Esophagus muscularis mucosa (tissue), 4 donors: ENCODE data around the gene ZNF362. TPM values are rescaled to one million over a fixed set of nuclear protein-coding genes. Genes with fewer than 3 reads are reported as not detected.

Experiments used
- DNase-seq: peaks from one replicate; pipeline ENCODE4 v3.0.0-alpha.2; 2017; ENCODE audit errors: extremely low spot score
- H3K27ac ChIP-seq, 4 donors: fragments of 200-600 bp; sonication (generic); replicated peaks in 1 of 4; 1 replicate in 3 of 4; 2 replicates in 1 of 4; pipeline ENCODE4 v1.5.1; 2016 to 2019; ENCODE audit warnings: mild to moderate bottlenecking in 1 of 4
- H3K27me3 ChIP-seq, 4 donors: fragments of 200-600 bp; sonication (generic); one replicate each; pipeline versions ENCODE4 v1.5.1 to v1.6.0; 2016 to 2019
- H3K36me3 ChIP-seq, 4 donors: fragments of 200-600 bp; sonication (generic); one replicate each; pipeline ENCODE4 v1.5.1; 2016 to 2019
- H3K4me1 ChIP-seq, 4 donors: fragments of 200-600 bp; sonication (generic); one replicate each; pipeline ENCODE4 v1.5.1; 2016 to 2019
- H3K4me3 ChIP-seq, 4 donors: fragments of 200-600 bp; sonication (generic); 1 replicate in 2 of 4; 2 replicates in 2 of 4; pipeline ENCODE4 v1.5.1; 2016 to 2019; ENCODE audit warnings: mild to moderate bottlenecking in 4 of 4, moderate library complexity in 1 of 4
- H3K9me3 ChIP-seq, 4 donors: fragments of 200-600 bp; sonication (generic); 1 replicate in 3 of 4; 2 replicates in 1 of 4; pipeline ENCODE4 v1.5.1; 2016 to 2019
- EP300 ChIP-seq: sonication (generic); formaldehyde crosslinking; IDR thresholded peaks from one replicate; pipeline ENCODE4 v1.6.1; 2017; ENCODE audit warnings: antibody characterized with exemption
- POLR2A ChIP-seq: fragments of 450-650 bp; IDR thresholded peaks from one replicate; pipeline ENCODE4 v1.6.1; 2017; ENCODE audit warnings: antibody characterized with exemption, moderate library complexity, mild to moderate bottlenecking, low read depth
- POLR2AphosphoS5 ChIP-seq, 2 donors: sonication (generic); formaldehyde crosslinking; IDR thresholded peaks; one replicate each; pipeline ENCODE4 v1.6.1; 2017; ENCODE audit warnings: antibody characterized with exemption in 2 of 2
- WGBS: methylation state at CpG from one replicate; pipeline ENCODE4 v1.1.5; 2018; 5-methylcytosine and 5-hydroxymethylcytosine counted together
- intact Hi-C: fragments of 100-400 bp; cut with DNase I; formaldehyde crosslinking; loops from one replicate; pipeline ENCODE4 v1.15.1; 2023
- total RNA-seq, 4 donors: library from RNA; depleted of rRNA; stranded (reverse); fragments of >200 nt; gene quantifications; one replicate each; pipeline versions ENCODE4 v1.1.0 to v1.2.1, GENCODE V29; 2016
- TF ChIP-seq, protein P1 (sequence below), 3 experiments: fragments of 200-600 bp in 2 of 3; fragments of 450-650 bp in 1 of 3; sonication (generic) in 2 of 3; IDR thresholded peaks; one replicate each; pipeline ENCODE4 v1.5.1; 2017 to 2019; ENCODE audit warnings: antibody characterized with exemption in 3 of 3, mild to moderate bottlenecking in 2 of 3, moderate library complexity in 1 of 3

ZNF362 gene
- total RNA-seq, 4 donors from 2014 or later = 17.2 to 35.3 (median 25.1) TPM

DNA sequence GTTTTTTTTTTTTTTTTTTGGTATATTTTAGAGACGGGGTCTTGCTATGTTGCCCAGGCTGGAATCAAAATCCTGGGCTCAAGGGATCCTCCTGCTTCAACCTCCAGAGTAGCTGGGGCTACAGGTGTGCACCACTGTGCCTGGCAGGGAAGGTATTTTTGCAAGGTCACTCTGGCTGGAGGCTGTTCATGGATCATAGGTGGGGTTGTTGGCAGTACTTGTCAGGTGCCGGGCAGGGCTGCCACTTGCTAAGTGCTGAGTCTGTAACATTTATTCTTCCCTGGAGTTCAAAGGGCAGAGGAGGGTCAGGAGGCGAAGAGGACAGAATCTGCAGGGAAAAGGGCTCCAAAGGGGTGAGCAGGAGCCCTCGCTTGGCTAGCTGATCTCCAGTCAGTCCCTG, 40.5 kb downstream of the ZNF362 start:
- 87% methylated on average over 4 of the region's 4 CpGs for WGBS

DNA sequence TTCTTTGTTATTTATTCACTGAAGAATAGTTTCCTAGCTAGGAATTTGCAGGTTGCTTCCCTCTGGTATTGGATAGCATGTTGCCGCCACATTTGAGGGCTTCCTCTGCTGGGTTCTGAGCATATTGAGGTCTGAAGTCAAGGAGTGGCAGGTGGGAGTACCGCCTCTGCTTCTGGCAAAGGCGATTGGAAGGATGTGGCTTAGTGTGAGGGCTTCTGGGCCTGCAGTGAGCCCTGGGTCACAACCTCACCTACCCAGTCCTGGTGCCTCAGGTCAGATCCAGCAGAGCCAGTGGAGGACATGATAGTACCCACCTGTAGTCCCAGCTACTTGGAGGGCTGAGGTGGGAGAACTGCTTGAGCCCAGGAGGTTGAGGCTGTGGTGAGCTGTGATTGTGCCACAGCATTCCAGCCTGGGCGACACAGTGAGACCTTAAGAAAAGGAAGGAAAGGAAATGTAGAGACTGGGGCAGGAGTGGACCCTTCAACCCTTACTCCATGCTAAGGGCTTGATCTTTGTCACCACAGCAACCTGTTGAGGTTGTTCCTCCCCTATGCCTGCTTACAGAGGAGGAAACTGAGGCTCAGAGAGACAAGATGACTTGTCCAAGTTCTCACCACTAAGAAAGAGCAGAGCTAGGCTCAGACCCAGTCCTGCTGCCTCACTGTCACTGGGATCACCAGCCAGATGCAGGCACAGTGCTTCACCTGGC, 41.8 kb downstream of the ZNF362 start:
- H3K27me3 ChIP-seq = no peaks in the 10 kb centered on the region
- H3K27ac ChIP-seq = peak overlapping the region in 2 of 4 donors; percentile 42 to 58
- no peak overlapping the region for H3K4me3 ChIP-seq
- 95% methylated on average over 2 of the region's 4 CpGs for WGBS
- no peak for DNase-seq
- H3K4me1 ChIP-seq = peaks cover 22 to 62% (median 46%) of the 10 kb centered on the region in 4 donors
- no peak for TF ChIP-seq POLR2A
- TF ChIP-seq, protein P1, sequence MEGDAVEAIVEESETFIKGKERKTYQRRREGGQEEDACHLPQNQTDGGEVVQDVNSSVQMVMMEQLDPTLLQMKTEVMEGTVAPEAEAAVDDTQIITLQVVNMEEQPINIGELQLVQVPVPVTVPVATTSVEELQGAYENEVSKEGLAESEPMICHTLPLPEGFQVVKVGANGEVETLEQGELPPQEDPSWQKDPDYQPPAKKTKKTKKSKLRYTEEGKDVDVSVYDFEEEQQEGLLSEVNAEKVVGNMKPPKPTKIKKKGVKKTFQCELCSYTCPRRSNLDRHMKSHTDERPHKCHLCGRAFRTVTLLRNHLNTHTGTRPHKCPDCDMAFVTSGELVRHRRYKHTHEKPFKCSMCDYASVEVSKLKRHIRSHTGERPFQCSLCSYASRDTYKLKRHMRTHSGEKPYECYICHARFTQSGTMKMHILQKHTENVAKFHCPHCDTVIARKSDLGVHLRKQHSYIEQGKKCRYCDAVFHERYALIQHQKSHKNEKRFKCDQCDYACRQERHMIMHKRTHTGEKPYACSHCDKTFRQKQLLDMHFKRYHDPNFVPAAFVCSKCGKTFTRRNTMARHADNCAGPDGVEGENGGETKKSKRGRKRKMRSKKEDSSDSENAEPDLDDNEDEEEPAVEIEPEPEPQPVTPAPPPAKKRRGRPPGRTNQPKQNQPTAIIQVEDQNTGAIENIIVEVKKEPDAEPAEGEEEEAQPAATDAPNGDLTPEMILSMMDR (IDR thresholded peaks at IDR 0.05) = no peak
- no peak for TF ChIP-seq EP300
- no peak for TF ChIP-seq POLR2AphosphoS5 (IDR thresholded peaks at IDR 0.05)
- peaks cover 0 to 55% (median 46%) of the 10 kb centered on the region in 4 donors for H3K36me3 ChIP-seq
- intact Hi-C loops = loop anchor here (5.0 to 10.0 kb wide), 2 partner anchors 163 to 169 kb away; no protein-coding TSS in a partner anchor
- H3K9me3 ChIP-seq = no peaks in the 10 kb centered on the region

More for the DNA sequence above, 40.5 kb downstream of the ZNF362 start:
- Histone ChIP-seq H3K27me3 (no peaks in the 10 kb centered on the region), H3K27ac (peak overlapping the region in 2 of 4 donors; percentile 48 to 75), H3K4me1 (peaks cover 22 to 67% (median 50%) of the 10 kb centered on the region in 4 donors), H3K4me3 (no peak overlapping the region), H3K36me3 (peaks cover 0 to 59% (median 46%) of the 10 kb centered on the region in 4 donors), H3K9me3 (no peaks in the 10 kb centered on the region)
- intact Hi-C loops = loop anchor here (5.0 to 10.0 kb wide), 2 partner anchors 162 to 170 kb away; no protein-coding TSS in a partner anchor
- no peak for DNase-seq
- TF ChIP-seq EP300 = no peak
- no peak for TF ChIP-seq POLR2A
- TF ChIP-seq, protein P1 (IDR thresholded peaks at IDR 0.05) = no peak
- no peak for TF ChIP-seq POLR2AphosphoS5 (IDR thresholded peaks at IDR 0.05)

DNA sequence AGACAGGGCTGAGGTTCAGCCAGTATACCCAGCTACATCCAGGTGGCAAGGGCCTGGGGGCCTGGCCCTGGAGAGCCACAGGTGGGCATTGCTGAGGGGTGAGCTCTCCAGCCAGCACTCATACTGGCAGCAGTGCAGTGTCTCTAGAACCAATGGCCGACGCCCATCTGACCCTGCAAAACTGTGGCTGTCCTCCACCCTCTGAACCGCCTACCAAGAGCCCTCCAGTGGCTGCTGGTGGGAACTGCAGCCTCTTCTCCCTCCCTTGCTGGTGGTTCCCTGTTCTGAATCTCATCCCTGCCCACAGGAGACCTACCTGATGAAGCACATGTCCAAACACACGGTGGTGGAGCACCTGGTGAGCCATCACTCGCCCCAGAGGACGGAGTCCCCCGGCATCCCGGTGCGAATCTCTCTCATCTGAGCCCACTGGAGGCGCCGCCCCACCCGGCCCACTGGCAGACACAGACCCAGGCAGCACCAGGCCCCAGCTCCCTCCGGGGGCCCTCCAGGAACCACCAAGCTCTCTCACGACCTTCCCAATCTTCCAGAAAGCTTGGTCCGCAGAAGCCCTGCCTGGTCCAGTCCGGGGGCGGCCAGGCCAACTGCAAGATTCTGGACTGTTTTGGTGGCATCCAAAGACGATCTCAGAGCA, 42.5 kb downstream of the ZNF362 start:
- 78% methylated on average over 18 of the region's 18 CpGs for WGBS
- Histone ChIP-seq H3K27ac (peak overlapping the region in 3 of 4 donors; percentile 40 to 58 (median 42)), H3K4me1 (peaks cover 22 to 55% (median 40%) of the 10 kb centered on the region in 4 donors), H3K36me3 (peaks cover 0 to 48% (median 42%) of the 10 kb centered on the region in 4 donors), H3K9me3 (no peaks in the 10 kb centered on the region), H3K27me3 (no peaks in the 10 kb centered on the region), H3K4me3 (no peak overlapping the region)
- intact Hi-C loops = loop anchor here (5.0 to 10.0 kb wide), 2 partner anchors 164 to 169 kb away; no protein-coding TSS in a partner anchor
- TF ChIP-seq, protein P1 (IDR thresholded peaks at IDR 0.05) = peak; percentile 77 to 90 (median 83)
- TF ChIP-seq POLR2AphosphoS5 (IDR thresholded peaks at IDR 0.05) (peak in 1 of 2 donors; percentile 49), POLR2A (no peak)
- DNase-seq = no peak

DNA sequence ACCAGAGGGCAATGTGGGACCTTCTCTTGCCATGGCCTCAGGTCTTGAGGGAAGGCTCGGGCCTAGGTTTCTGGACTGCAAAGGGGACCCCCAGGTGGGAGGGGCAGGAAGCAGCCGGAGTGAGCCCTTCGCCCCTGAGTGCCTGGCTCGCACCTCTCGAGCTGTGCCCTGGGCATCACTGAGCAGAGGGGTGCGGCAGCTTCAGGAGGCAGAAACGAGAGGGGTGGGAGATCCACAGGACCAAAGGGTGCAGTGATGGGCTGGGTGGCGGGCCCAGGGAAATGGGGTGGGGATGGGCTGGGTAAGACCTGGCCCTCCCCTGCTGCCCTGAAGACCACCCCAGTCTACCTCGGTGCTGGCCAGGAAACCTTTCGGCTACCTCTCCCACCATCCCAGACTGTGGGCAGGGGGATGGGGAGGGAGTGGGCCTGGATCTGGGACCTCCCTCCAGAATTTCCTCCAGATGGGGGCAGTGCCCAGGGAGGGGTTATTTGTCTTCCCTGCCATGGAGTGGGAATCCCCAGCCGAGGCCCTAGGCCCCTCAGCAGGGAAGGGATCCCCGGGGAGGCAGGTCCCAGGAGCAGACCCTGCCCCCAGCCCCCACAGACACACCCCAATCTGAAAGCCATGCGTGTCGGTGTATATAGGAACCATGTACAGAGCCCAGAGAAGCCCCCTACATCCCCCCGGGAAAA, 43.3 kb downstream of the ZNF362 start:
- Histone ChIP-seq H3K4me1 (peaks cover 22 to 53% (median 39%) of the 10 kb centered on the region in 4 donors), H3K27me3 (no peaks in the 10 kb centered on the region), H3K9me3 (no peaks in the 10 kb centered on the region), H3K4me3 (no peak overlapping the region), H3K36me3 (peaks cover 0 to 42% (median 34%) of the 10 kb centered on the region in 4 donors), H3K27ac (peak overlapping the region in 2 of 4 donors; percentile 50 to 59)
- no peak for DNase-seq
- intact Hi-C loops = loop anchor here (5.0 to 10.0 kb wide), 3 partner anchors 128 to 168 kb away; no protein-coding TSS in a partner anchor
- TF ChIP-seq POLR2AphosphoS5 (IDR thresholded peaks at IDR 0.05) (no peak), POLR2A (no peak), EP300 (no peak)
- TF ChIP-seq, protein P1 (IDR thresholded peaks at IDR 0.05) = no peak
- 84% methylated on average over 14 of the region's 15 CpGs for WGBS
